Tibial nerve (tissue), 4 donors: ENCODE measurements around the gene FRYL. TPM values are rescaled to one million over a fixed set of nuclear protein-coding genes. Genes with fewer than 3 reads are reported as not detected.
"Not testable (repeated sequence)": the region's sequence is repeated elsewhere in the genome, so short reads cannot be mapped to it uniquely, and the experiment has no call there.

ENCODE experiments used
- DNase-seq, 2 donors: peaks; one replicate each; pipeline ENCODE4 v3.0.0-alpha.2; 2019; ENCODE audit warnings: low spot score in 2 of 2
- H3K27ac ChIP-seq, 4 donors: fragments of 200-600 bp; sonication (generic) in 3 of 4; one replicate each; pipeline ENCODE4 v1.5.1; 2017 to 2019; ENCODE audit warnings: mild to moderate bottlenecking in 1 of 4
- H3K27me3 ChIP-seq, 2 donors: fragments of 200-600 bp; sonication (generic) in 1 of 2; one replicate each; pipeline versions ENCODE4 v1.5.1 to v1.6.0; 2017 to 2019
- H3K36me3 ChIP-seq, 3 donors: fragments of 200-600 bp; sonication (generic); one replicate each; pipeline ENCODE4 v1.5.1; 2018 to 2019
- H3K4me1 ChIP-seq, 4 donors: fragments of 200-600 bp; sonication (generic) in 3 of 4; one replicate each; pipeline ENCODE4 v1.5.1; 2017 to 2019
- H3K4me3 ChIP-seq, 4 donors: fragments of 200-600 bp; sonication (generic) in 3 of 4; one replicate each; pipeline ENCODE4 v1.5.1; 2017 to 2019; ENCODE audit warnings: mild to moderate bottlenecking in 1 of 4, moderate library complexity in 1 of 4
- H3K9me3 ChIP-seq, 4 donors: fragments of 200-600 bp; sonication (generic) in 3 of 4; one replicate each; pipeline ENCODE4 v1.5.1; 2017 to 2019
- CTCF ChIP-seq, 5 experiments: fragments of 200-600 bp in 3 of 5; fragments of 450-650 bp in 2 of 5; sonication (generic) in 3 of 5; IDR thresholded peaks; one replicate each; pipeline ENCODE4 v1.5.1; 2016 to 2019; ENCODE audit warnings: antibody characterized with exemption in 5 of 5, mild to moderate bottlenecking in 3 of 5, moderate library complexity in 2 of 5
- EP300 ChIP-seq, 2 donors: sonication (generic); formaldehyde crosslinking; IDR thresholded peaks; one replicate each; pipeline ENCODE4 v1.6.1; 2017; ENCODE audit warnings: antibody characterized with exemption in 2 of 2, mild to moderate bottlenecking in 1 of 2
- POLR2A ChIP-seq, 2 donors: fragments of 450-650 bp; IDR thresholded peaks; one replicate each; pipeline ENCODE4 v1.6.1; 2017; ENCODE audit warnings: antibody characterized with exemption in 2 of 2, mild to moderate bottlenecking in 2 of 2, moderate library complexity in 2 of 2
- WGBS, 2 donors: methylation state at CpG; one replicate each; pipeline ENCODE4 v1.1.5; 2018; 5-methylcytosine and 5-hydroxymethylcytosine counted together
- small RNA-seq: library from RNA; depleted of rRNA; stranded (forward); fragments of <200 nt; gene quantifications from one replicate; pipeline ENCODE3, GENCODE V24; 2016
- total RNA-seq, 4 donors: library from RNA; depleted of rRNA; stranded (reverse); fragments of >200 nt; gene quantifications; one replicate each; pipeline ENCODE4 v1.1.0, GENCODE V29; 2016

Gene FRYL
- total RNA-seq, 4 donors from 2014 or later, result 88.3 to 122 (median 99.7) TPM

GRCh38 chr4:48454591-48454990, 325.5 kb downstream of the FRYL start:
- no peak for DNase-seq
- Histone ChIP-seq H3K4me1 (no peaks in the 10 kb centered on the region), H3K4me3 (no peak overlapping the region), H3K36me3 (no peaks in the 10 kb centered on the region), H3K9me3 (peaks cover 0 to 23% (median 0%) of the 10 kb centered on the region in 4 donors), H3K27me3 (no peaks in the 10 kb centered on the region), H3K27ac (no peak overlapping the region)
- TF ChIP-seq EP300 (IDR thresholded peaks at IDR 0.05), result no peak
- TF ChIP-seq POLR2A (IDR thresholded peaks at IDR 0.05), result no peak
- no peak for TF ChIP-seq CTCF (IDR thresholded peaks at IDR 0.05)
- 93 to 94% methylated on average over 2 of the region's 2 CpGs for WGBS, 2 donors

- H3K36me3 ChIP-seq, H3K27me3 ChIP-seq, H3K4me1 ChIP-seq, H3K4me3 ChIP-seq, H3K27ac ChIP-seq, DNase-seq: not testable (repeated sequence)
- 85 to 87% methylated on average over 3 of the region's 3 CpGs for WGBS, 2 donors
- peaks cover 0 to 14% (median 0%) of the 10 kb centered on the region in 4 donors for H3K9me3 ChIP-seq
Observed at GRCh38 chr4:48451656-48452055, 328.4 kb downstream of the FRYL start.

- H3K27ac ChIP-seq, result no peak overlapping the region
- TF ChIP-seq POLR2A (IDR thresholded peaks at IDR 0.05), result no peak
- TF ChIP-seq EP300 (IDR thresholded peaks at IDR 0.05), result no peak
- no peak for TF ChIP-seq CTCF (IDR thresholded peaks at IDR 0.05)
- DNase-seq, result no peak
Observed at GRCh38 chr4:48450740-48451139, 329.3 kb downstream of the FRYL start.

GRCh38 chr4:48449151-48449550, 330.9 kb downstream of the FRYL start:
- H3K9me3 ChIP-seq, result no peaks in the 10 kb centered on the region
- no peak overlapping the region for H3K27ac ChIP-seq
- WGBS, 2 donors, result 88 to 90% methylated on average over 10 of the region's 10 CpGs
- DNase-seq, result no peak
- H3K4me1 ChIP-seq, result no peaks in the 10 kb centered on the region
- no peak for TF ChIP-seq POLR2A (IDR thresholded peaks at IDR 0.05)
- no peak for TF ChIP-seq CTCF (IDR thresholded peaks at IDR 0.05)
- no peak for TF ChIP-seq EP300 (IDR thresholded peaks at IDR 0.05)
- no peak overlapping the region for H3K4me3 ChIP-seq
- no peaks in the 10 kb centered on the region for H3K36me3 ChIP-seq
- H3K27me3 ChIP-seq, result no peaks in the 10 kb centered on the region

More at GRCh38 chr4:48450740-48451139, 329.3 kb downstream of the FRYL start:
- Histone ChIP-seq H3K4me1 (no peaks in the 10 kb centered on the region), H3K36me3 (no peaks in the 10 kb centered on the region), H3K27me3 (no peaks in the 10 kb centered on the region), H3K4me3 (no peak overlapping the region), H3K9me3 (peaks cover 0 to 4% (median 0%) of the 10 kb centered on the region in 4 donors)
- WGBS, 2 donors, result 82 to 88% methylated on average over 3 of the region's 3 CpGs

Small RNA genes within 50 kb of the gene (small RNA-seq; reads per million reads assigned to genes)
- gene RNU5E-3P, result not detected

Other genes starting within 250 kb of the FRYL start
- 100 to 1,000 TPM in 1 of 4 donors, 10 to 100 TPM in 3; 85.1 to 133 (median 93.4) TPM for gene OCIAD1, start 50.8 kb upstream of the FRYL start, total RNA-seq
- gene OCIAD2, start 126.5 kb upstream of the FRYL start, total RNA-seq, result 1 to 10 TPM in 3 of 4 donors, under 1 TPM in 1; 0.84 to 5.1 (median 2.9) TPM
- gene CWH43, start 206.0 kb upstream of the FRYL start, total RNA-seq, result not detected